Natural killer cell (primary cell): ENCODE measurements around the gene NEBL. TPM values are rescaled to one million over a fixed set of nuclear protein-coding genes. Genes with fewer than 3 reads are reported as not detected.

Experiments used
- ATAC-seq, 3 donors: fragments of 150-1000 bp in 2 of 3; fragments of 200-7000 bp in 1 of 3; cut with Tn5 transposase; 1 replicate in 1 of 3; 2 replicates in 2 of 3; pipeline ENCODE4 v1.10.0; 2021; ENCODE audit warnings: mild to moderate bottlenecking in 2 of 3, moderate library complexity in 2 of 3
- DNase-seq, 2 donors: peaks; one replicate each; pipeline versions ENCODE4 v3.0.0 to v3.0.0-alpha.2; 2013 to 2021; ENCODE audit warnings: mixed read lengths in 1 of 2
- H3K27ac ChIP-seq: one replicate; pipeline ENCODE4 v1.5.1; 2013; ENCODE audit warnings: mild to moderate bottlenecking, low read length
- H3K27me3 ChIP-seq: one replicate; pipeline ENCODE4 v1.6.1; 2013; ENCODE audit warnings: low read length; ENCODE audit not compliant: control insufficient read depth, insufficient read depth
- H3K36me3 ChIP-seq: one replicate; pipeline ENCODE4 v1.6.1; 2013; ENCODE audit warnings: low read length; ENCODE audit not compliant: control insufficient read depth, insufficient read depth
- H3K4me1 ChIP-seq: one replicate; pipeline ENCODE4 v1.6.1; 2013; ENCODE audit warnings: low read length; ENCODE audit not compliant: control insufficient read depth, insufficient read depth
- H3K4me3 ChIP-seq: one replicate; pipeline ENCODE4 v1.5.1; 2013; ENCODE audit warnings: low read length
- H3K9me3 ChIP-seq: one replicate; pipeline ENCODE4 v1.6.1; 2013; ENCODE audit warnings: low read length; ENCODE audit not compliant: control insufficient read depth, insufficient read depth
- H3K27ac Mint-ChIP-seq, 2 donors: one replicate each; pipeline ENCODE4 v1.8.0; 2022; ENCODE audit warnings: mild to moderate bottlenecking in 2 of 2, mixed read lengths in 2 of 2, moderate library complexity in 1 of 2
- H3K27me3 Mint-ChIP-seq, 2 donors: one replicate each; pipeline ENCODE4 v1.8.0; 2022; ENCODE audit warnings: low read depth in 2 of 2, mixed read lengths in 2 of 2
- H3K36me3 Mint-ChIP-seq: one replicate; pipeline ENCODE4 v1.8.0; 2022; ENCODE audit warnings: mixed read lengths
- H3K4me1 Mint-ChIP-seq, 2 donors: one replicate each; pipeline ENCODE4 v1.8.0; 2022; ENCODE audit warnings: mixed read lengths in 2 of 2
- H3K4me3 Mint-ChIP-seq: one replicate; pipeline ENCODE4 v1.8.0; 2022; ENCODE audit warnings: mild to moderate bottlenecking, moderate library complexity, mixed read lengths
- H3K9me3 Mint-ChIP-seq, 2 donors: one replicate each; pipeline ENCODE4 v1.8.0; 2022; ENCODE audit warnings: mixed read lengths in 2 of 2
- WGBS: methylation state at CpG from one replicate; pipeline ENCODE4 v1.1.7; 2013; ENCODE audit warnings: missing lambda C conversion rate; ENCODE audit not compliant: insufficient coverage; 5-methylcytosine and 5-hydroxymethylcytosine counted together
- intact Hi-C: fragments of 100-400 bp; cut with micrococcal nuclease; formaldehyde crosslinking; loops from one replicate; pipeline ENCODE4 v1.14.2; 2022
- total RNA-seq, 4 donors: library from RNA; stranded (reverse); fragments of 120-200 nt in 1 of 4; gene quantifications; one replicate each; pipeline versions ENCODE4 v1.2.3 to v1.2.4, GENCODE V29; 2013 to 2022
- TF ChIP-seq, protein P1 (sequence below): fragments of 200-600 bp; IDR thresholded peaks from one replicate; pipeline ENCODE4 v1.8.0; 2022; ENCODE audit warnings: antibody characterized with exemption

NEBL gene
- total RNA-seq, 3 donors from 2014 or later (not counting 1 experiment from before 2014, with no cell fraction given): 1.1 to 1.5 TPM; not detected in 1

DNA sequence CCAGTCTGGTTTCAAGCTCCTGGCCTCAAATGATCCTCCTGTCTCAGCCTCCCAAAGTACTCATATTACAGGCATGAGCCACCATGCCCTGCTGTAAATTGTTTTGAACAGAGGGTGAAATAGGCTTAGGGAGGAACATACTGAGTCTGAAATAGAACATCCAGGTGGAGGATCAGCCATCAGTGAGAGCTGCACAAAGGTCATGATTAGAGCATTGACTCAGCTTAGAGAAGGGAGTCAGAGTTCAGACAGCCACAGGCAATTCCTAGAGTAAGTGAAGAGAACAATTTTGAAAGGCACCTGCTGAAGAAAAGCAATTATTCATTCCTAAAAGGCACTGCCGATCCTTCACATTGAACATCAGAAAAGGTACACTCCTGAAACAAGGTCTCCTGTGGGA lies 15.9 kb upstream of the NEBL start:
- no peak for ATAC-seq
- no peaks in the 10 kb centered on the region for H3K36me3 Mint-ChIP-seq
- 100% methylated on average over 1 of the region's 1 CpG for WGBS

DNA sequence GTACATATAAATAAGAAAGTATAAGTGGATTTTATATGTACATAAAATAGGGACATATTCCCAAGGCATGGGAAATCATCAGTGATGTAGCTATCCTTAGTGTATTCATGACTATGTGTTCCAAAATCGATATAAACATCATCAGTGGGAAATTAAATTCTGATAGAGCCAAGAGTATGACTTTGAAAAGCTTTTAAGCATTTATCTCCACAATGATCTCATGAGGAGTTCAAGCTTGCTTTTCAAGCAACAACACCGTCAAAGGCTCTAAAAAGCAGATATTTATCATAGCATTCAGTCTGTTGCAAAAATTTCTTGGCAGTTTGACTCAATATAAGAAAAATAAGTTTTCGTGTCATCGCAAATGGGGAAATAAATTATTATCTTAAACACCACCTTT lies 14.5 kb upstream of the NEBL start:
- Histone ChIP-seq H3K27ac (no peak overlapping the region), H3K27me3 (no peaks in the 10 kb centered on the region), H3K36me3 (no peaks in the 10 kb centered on the region), H3K9me3 (no peaks in the 10 kb centered on the region), H3K4me1 (no peaks in the 10 kb centered on the region), H3K4me3 (no peak overlapping the region)
- H3K4me1 Mint-ChIP-seq: no peaks in the 10 kb centered on the region
- no peaks in the 10 kb centered on the region for H3K36me3 Mint-ChIP-seq
- TF ChIP-seq, protein P1, sequence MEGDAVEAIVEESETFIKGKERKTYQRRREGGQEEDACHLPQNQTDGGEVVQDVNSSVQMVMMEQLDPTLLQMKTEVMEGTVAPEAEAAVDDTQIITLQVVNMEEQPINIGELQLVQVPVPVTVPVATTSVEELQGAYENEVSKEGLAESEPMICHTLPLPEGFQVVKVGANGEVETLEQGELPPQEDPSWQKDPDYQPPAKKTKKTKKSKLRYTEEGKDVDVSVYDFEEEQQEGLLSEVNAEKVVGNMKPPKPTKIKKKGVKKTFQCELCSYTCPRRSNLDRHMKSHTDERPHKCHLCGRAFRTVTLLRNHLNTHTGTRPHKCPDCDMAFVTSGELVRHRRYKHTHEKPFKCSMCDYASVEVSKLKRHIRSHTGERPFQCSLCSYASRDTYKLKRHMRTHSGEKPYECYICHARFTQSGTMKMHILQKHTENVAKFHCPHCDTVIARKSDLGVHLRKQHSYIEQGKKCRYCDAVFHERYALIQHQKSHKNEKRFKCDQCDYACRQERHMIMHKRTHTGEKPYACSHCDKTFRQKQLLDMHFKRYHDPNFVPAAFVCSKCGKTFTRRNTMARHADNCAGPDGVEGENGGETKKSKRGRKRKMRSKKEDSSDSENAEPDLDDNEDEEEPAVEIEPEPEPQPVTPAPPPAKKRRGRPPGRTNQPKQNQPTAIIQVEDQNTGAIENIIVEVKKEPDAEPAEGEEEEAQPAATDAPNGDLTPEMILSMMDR: no peak
- ATAC-seq (no peak), DNase-seq (no peak)
- H3K27ac Mint-ChIP-seq: no peak overlapping the region
- no peaks in the 10 kb centered on the region for H3K9me3 Mint-ChIP-seq
- no peaks in the 10 kb centered on the region for H3K27me3 Mint-ChIP-seq
- WGBS: 93% methylated on average over 4 of the region's 4 CpGs
- intact Hi-C loops: no loop called here
- no peak overlapping the region for H3K4me3 Mint-ChIP-seq

More for the DNA sequence above, 15.9 kb upstream of the NEBL start:
- Mint-ChIP-seq H3K27ac (no peak overlapping the region), H3K4me3 (no peak overlapping the region), H3K9me3 (no peaks in the 10 kb centered on the region), H3K27me3 (no peaks in the 10 kb centered on the region), H3K4me1 (no peaks in the 10 kb centered on the region)
- intact Hi-C loops: no loop called here
- Histone ChIP-seq H3K9me3 (no peaks in the 10 kb centered on the region), H3K4me1 (no peaks in the 10 kb centered on the region), H3K4me3 (no peak overlapping the region), H3K27me3 (no peaks in the 10 kb centered on the region), H3K27ac (no peak overlapping the region), H3K36me3 (no peaks in the 10 kb centered on the region)
- TF ChIP-seq, protein P1: no peak
- DNase-seq: no peak

DNA sequence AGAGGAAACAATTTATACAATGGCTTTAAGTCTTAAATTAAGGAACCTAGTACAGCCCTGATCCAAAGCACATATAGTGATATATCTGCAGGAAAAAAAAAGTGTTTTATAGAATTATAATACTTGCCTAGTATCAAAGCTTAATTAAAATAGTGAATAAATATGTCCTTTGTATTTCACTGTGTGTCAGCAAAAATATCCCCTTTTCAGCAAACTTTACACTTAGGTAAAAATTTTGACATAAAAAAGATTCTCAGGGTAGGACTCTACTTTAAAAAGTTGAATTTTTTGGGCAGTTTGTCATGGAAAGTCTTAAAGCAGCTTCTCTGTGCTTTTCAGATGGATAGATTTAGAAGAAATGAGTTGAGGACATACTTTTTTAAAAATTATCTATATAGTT lies 12.7 kb upstream of the NEBL start:
- Histone ChIP-seq H3K27ac (no peak overlapping the region), H3K4me3 (no peak overlapping the region), H3K4me1 (no peaks in the 10 kb centered on the region), H3K27me3 (no peaks in the 10 kb centered on the region), H3K36me3 (no peaks in the 10 kb centered on the region), H3K9me3 (no peaks in the 10 kb centered on the region)
- TF ChIP-seq, protein P1: no peak
- no peaks in the 10 kb centered on the region for H3K9me3 Mint-ChIP-seq
- no peak overlapping the region for H3K4me3 Mint-ChIP-seq
- H3K36me3 Mint-ChIP-seq: no peaks in the 10 kb centered on the region
- intact Hi-C loops: no loop called here
- DNase-seq (no peak), ATAC-seq (no peak)
- no peaks in the 10 kb centered on the region for H3K27me3 Mint-ChIP-seq
- no peaks in the 10 kb centered on the region for H3K4me1 Mint-ChIP-seq
- no peak overlapping the region for H3K27ac Mint-ChIP-seq

DNA sequence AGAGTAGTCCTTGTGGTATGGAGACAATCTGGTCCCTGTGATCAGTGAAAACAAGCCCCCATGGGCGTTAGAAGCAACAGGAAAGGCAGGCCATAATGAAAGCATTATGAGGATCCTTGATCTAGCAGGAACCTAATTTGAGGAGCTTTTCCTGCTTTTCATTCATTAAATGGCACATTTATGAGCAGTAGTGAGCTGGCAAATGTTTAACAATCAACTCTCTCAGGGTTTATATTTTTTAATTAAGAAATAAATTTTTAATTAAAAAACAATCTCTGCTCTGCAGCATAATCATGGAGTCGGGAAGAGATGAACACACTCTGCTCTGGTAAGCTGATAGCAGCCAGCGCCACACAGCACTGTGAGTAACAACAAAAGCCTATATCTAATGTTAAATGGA lies 11.3 kb upstream of the NEBL start:
- H3K27ac Mint-ChIP-seq: no peak overlapping the region
- DNase-seq: no peak

More for the DNA sequence above, 11.3 kb upstream of the NEBL start:
- TF ChIP-seq, protein P1: no peak
- no peaks in the 10 kb centered on the region for H3K36me3 ChIP-seq
- Mint-ChIP-seq H3K27me3 (peaks cover 0 to 2% of the 10 kb centered on the region in 2 donors), H3K9me3 (no peaks in the 10 kb centered on the region), H3K4me1 (no peaks in the 10 kb centered on the region), H3K4me3 (no peak overlapping the region), H3K36me3 (no peaks in the 10 kb centered on the region)
- no peaks in the 10 kb centered on the region for H3K27me3 ChIP-seq
- no peak for ATAC-seq
- no peaks in the 10 kb centered on the region for H3K9me3 ChIP-seq
- no peak overlapping the region for H3K27ac ChIP-seq
- 68% methylated on average over 3 of the region's 3 CpGs for WGBS
- no peak overlapping the region for H3K4me3 ChIP-seq
- intact Hi-C loops: no loop called here
- H3K4me1 ChIP-seq: no peaks in the 10 kb centered on the region
